ENCODE measurements around the gene BTBD8.

Gene BTBD8

GRCh38 chr1:92184632-92185031 lies 104.5 kb downstream of the BTBD8 start:
- H4K20me1 ChIP-seq (ENCODE audit: control insufficient read depth, insufficient read depth, low read depth, low read length), result no peaks in the 10 kb centered on the region
- no peaks in the 10 kb centered on the region for H3K79me2 ChIP-seq (ENCODE audit: control insufficient read depth, low read length)
- H3K9me2 ChIP-seq (replicated peaks; ENCODE audit: control insufficient read depth, low read length), result no peaks in the 10 kb centered on the region
- no peaks in the 10 kb centered on the region for H3K4me1 ChIP-seq (ENCODE audit: control insufficient read depth, low read length)
- H3K4me2 ChIP-seq (ENCODE audit: low read length), result no peak overlapping the region
- no peak overlapping the region for H3K27ac ChIP-seq (ENCODE audit: low read depth, low read length)
- no peaks in the 10 kb centered on the region for H3K27me3 ChIP-seq (ENCODE audit: control insufficient read depth, low read length)
- no peaks in the 10 kb centered on the region for H3K9me3 ChIP-seq (ENCODE audit: control insufficient read depth, insufficient read depth, low read length)
- TF ChIP-seq CTCF (IDR thresholded peaks at IDR 0.05; ENCODE audit: low read depth, low read length, poor library complexity, severe bottlenecking), result no peak
- TF ChIP-seq EZH2phosphoT487 (IDR thresholded peaks at IDR 0.05; ENCODE audit: borderline replicate concordance, low read length), result no peak
- no peaks in the 10 kb centered on the region for H3K36me3 ChIP-seq (ENCODE audit: control insufficient read depth, low read length)
- no peaks in the 10 kb centered on the region for H3F3A ChIP-seq (ENCODE audit: control insufficient read depth, insufficient read depth)
- no peak overlapping the region for H3K4me3 ChIP-seq (ENCODE audit: low read length)

- Histone ChIP-seq H3F3A (ENCODE audit: control insufficient read depth, insufficient read depth) (no peaks in the 10 kb centered on the region), H3K4me1 (ENCODE audit: control insufficient read depth, low read length) (no peaks in the 10 kb centered on the region), H3K79me2 (ENCODE audit: control insufficient read depth, low read length) (no peaks in the 10 kb centered on the region), H4K20me1 (ENCODE audit: control insufficient read depth, insufficient read depth, low read depth, low read length) (no peaks in the 10 kb centered on the region), H3K27me3 (ENCODE audit: control insufficient read depth, low read length) (no peaks in the 10 kb centered on the region), H3K4me3 (ENCODE audit: low read length) (no peak overlapping the region), H3K27ac (ENCODE audit: low read depth, low read length) (no peak overlapping the region), H3K36me3 (ENCODE audit: control insufficient read depth, low read length) (no peaks in the 10 kb centered on the region), H3K9me3 (ENCODE audit: control insufficient read depth, insufficient read depth, low read length) (no peaks in the 10 kb centered on the region), H3K9me2 (replicated peaks; ENCODE audit: control insufficient read depth, low read length) (no peaks in the 10 kb centered on the region), H3K4me2 (ENCODE audit: low read length) (no peak overlapping the region)
- TF ChIP-seq CTCF (IDR thresholded peaks at IDR 0.05; ENCODE audit: low read depth, low read length, poor library complexity, severe bottlenecking), result no peak
- no peak for TF ChIP-seq EZH2phosphoT487 (IDR thresholded peaks at IDR 0.05; ENCODE audit: borderline replicate concordance, low read length)
Measured at GRCh38 chr1:92186081-92186480, 105.9 kb downstream of the BTBD8 start.

- Histone ChIP-seq H3K27me3 (ENCODE audit: control insufficient read depth, low read length) (no peaks in the 10 kb centered on the region), H3K36me3 (ENCODE audit: control insufficient read depth, low read length) (no peaks in the 10 kb centered on the region), H4K20me1 (ENCODE audit: control insufficient read depth, insufficient read depth, low read depth, low read length) (no peaks in the 10 kb centered on the region), H3K4me3 (ENCODE audit: low read length) (no peak overlapping the region), H3K4me1 (ENCODE audit: control insufficient read depth, low read length) (no peaks in the 10 kb centered on the region), H3K4me2 (ENCODE audit: low read length) (no peak overlapping the region), H3K27ac (ENCODE audit: low read depth, low read length) (no peak overlapping the region), H3K9me3 (ENCODE audit: control insufficient read depth, insufficient read depth, low read length) (no peaks in the 10 kb centered on the region), H3K9me2 (replicated peaks; ENCODE audit: control insufficient read depth, low read length) (no peaks in the 10 kb centered on the region), H3K79me2 (ENCODE audit: control insufficient read depth, low read length) (no peaks in the 10 kb centered on the region), H3F3A (ENCODE audit: control insufficient read depth, insufficient read depth) (no peaks in the 10 kb centered on the region)
- TF ChIP-seq CTCF (IDR thresholded peaks at IDR 0.05; ENCODE audit: low read depth, low read length, poor library complexity, severe bottlenecking) (no peak), EZH2phosphoT487 (IDR thresholded peaks at IDR 0.05; ENCODE audit: borderline replicate concordance, low read length) (no peak)
Measured at GRCh38 chr1:92188436-92189255, 108.5 kb downstream of the BTBD8 start.

Measured in DOHH2 (cell line).